Choroid plexus epithelial cell (primary cell): ENCODE results near the gene SMOC1.

Experiments
- DNase-seq: peaks from one replicate; pipeline ENCODE4 v3.0.0-alpha.2; 2010; ENCODE audit warnings: low read depth
- H3K4me3 ChIP-seq: 2 replicates; pipeline ENCODE4 v1.5.1; 2011; ENCODE audit warnings: low read depth, mild to moderate bottlenecking, control low read depth, low read length, moderate library complexity
- TF ChIP-seq, protein P1 (sequence below): conservative IDR thresholded peaks from 2 replicates; pipeline ENCODE4 v1.5.1; 2011; ENCODE audit warnings: low read depth, mild to moderate bottlenecking, control low read depth, inconsistent platforms, low read length, moderate library complexity

The SMOC1 gene

DNA sequence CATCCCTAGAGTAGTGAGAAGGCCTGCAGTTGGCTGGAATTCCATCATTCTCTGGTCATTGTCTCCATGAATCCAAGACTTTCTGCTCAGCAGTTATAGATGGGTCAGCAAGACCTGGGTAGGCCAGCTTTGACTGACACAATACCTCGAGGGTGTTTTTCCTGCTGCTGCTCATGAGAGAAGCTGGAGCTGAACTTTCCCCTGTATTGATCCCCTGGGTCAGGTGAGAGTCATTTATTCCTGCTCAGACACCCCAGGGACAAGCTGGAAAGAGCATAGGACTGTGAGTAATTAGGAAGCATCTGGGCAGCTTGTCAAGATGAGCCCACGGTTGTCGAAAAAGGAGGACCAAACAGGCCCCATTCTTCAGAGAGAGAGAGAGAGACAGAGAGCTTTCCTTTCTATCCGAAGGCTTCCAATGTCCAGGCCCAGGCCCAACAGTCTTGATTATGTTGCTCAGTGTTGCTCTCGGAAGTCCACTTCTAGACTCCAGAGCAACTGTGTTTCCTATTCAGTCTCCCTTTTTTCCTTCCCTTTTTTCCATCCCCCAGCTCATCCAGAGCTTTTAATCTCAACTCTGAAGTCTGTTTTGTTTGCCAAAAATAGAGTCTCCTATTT, 178.4 kb downstream of the SMOC1 start:
- TF ChIP-seq, protein P1, sequence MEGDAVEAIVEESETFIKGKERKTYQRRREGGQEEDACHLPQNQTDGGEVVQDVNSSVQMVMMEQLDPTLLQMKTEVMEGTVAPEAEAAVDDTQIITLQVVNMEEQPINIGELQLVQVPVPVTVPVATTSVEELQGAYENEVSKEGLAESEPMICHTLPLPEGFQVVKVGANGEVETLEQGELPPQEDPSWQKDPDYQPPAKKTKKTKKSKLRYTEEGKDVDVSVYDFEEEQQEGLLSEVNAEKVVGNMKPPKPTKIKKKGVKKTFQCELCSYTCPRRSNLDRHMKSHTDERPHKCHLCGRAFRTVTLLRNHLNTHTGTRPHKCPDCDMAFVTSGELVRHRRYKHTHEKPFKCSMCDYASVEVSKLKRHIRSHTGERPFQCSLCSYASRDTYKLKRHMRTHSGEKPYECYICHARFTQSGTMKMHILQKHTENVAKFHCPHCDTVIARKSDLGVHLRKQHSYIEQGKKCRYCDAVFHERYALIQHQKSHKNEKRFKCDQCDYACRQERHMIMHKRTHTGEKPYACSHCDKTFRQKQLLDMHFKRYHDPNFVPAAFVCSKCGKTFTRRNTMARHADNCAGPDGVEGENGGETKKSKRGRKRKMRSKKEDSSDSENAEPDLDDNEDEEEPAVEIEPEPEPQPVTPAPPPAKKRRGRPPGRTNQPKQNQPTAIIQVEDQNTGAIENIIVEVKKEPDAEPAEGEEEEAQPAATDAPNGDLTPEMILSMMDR, result no peak
- H3K4me3 ChIP-seq, result no peak overlapping the region
- DNase-seq, result no peak

DNA sequence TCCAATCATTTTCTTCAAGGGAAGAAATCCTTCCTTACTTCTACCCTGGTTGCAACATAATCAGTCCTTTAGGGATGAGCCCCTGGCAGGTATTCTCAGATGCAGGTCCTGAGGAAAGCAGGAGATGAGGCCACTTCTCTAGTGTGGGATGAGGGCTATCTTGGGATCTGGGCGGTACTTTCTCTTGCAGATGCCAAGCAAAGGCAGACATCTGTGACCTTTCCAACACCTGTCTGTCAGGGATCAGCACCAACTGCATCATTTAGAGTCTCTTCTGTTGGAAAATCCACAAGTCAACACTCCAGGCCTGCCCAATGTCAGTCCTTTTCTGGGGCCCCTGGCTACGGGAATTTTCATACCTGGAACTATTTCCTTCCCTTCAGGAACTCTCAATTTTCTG, 180.3 kb downstream of the SMOC1 start:
- DNase-seq, result no peak
- TF ChIP-seq, protein P1, result no peak
- H3K4me3 ChIP-seq, result no peak overlapping the region

DNA sequence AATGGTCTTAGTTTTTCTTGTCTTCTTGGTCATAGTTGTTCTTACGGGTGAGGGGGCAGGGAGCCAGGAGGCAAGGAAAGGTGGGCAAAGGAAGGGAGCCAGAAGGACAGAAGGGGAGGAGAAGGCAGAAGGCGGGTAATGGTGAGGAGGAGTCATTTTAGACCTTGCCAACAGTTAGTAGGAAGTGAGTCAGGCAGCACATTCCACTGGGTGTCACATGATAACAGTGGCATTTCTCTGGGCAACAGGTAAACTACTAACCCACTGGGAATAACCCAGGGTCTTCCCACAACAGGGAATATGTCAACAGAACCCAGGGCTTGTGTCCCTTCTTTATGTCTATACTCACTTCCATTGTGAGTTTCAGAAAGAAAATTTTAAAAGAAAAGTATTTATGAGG, 181.9 kb downstream of the SMOC1 start:
- TF ChIP-seq, protein P1, result no peak
- no peak overlapping the region for H3K4me3 ChIP-seq
- peak; percentile 9 for DNase-seq

DNA sequence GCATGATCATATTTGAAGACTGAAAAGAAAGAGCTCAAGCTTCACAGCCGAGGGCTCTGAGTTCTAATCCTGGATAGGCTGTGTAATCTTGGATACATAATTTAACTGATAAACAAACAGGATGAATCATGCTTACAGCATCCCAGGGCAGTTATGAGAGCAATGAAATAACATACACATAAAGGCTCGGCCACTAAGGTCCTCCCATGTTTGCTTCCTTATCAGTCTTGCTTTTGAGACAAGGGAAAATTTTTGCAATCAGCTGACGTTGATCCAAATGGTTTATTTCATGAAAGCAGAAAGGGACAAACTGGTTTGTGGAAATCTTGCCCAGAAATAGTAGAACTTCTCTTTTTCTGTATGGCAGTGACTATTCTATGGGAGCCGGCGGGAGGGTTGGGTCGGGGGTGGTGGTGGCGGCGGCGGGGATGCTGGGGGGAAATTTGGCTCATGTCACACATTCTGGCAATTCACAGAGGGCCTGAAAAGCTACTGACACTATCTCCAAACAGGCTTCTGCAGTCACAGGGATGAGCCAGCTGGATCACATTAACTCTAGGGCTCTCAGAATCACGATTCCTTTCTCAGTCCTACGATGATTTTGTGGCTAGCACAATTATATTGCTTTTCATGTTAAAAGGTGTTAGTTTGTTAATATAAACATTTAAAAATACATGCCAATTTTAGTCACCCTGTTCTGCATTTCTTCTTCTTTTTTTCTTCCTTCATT, 185.1 kb downstream of the SMOC1 start:
- peak; percentile 10 for DNase-seq
- TF ChIP-seq, protein P1, result no peak

DNA sequence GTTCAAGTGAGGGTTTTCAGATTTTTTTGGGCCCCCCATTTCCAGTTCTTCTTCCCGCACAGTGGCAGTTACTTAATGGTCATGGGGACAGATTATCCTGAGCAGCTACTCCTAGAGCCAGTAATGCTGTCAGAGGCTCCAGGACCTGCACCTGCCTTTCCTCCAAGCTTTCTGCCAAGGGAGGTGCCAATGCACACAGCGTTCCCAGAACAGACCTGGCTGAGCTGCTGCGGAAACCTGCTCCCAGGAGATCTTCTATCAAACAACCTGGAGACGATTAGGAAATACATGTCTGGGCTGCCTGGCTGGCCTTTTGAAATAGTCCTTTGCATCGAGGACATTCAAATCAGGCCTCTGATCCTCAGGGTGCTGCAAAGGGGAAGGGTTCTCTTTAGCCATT, 188.6 kb downstream of the SMOC1 start:
- H3K4me3 ChIP-seq, result no peak overlapping the region
- TF ChIP-seq, protein P1, result no peak
- DNase-seq, result no peak

More for the DNA sequence above, 185.1 kb downstream of the SMOC1 start:
- no peak overlapping the region for H3K4me3 ChIP-seq

DNA sequence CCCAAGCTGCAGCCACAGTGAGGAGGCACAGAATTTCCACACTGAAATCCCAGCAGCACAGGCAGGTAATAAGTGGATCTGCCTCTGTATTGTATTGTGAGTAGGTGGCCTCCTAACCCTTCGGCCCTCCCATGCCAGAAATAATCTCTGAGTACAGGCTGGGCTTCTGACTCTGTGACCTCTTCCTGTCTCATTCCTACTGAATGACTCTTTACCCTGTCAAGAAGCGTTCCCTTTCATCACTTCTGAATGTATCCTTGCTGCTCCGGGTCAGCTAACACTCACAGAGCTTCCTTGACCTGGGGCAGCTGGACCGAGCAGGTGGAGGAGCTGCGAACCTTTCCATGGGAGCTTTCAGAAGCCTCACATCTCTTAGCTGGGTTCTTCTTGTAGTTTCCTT, 190.0 kb downstream of the SMOC1 start:
- DNase-seq, result no peak
- no peak overlapping the region for H3K4me3 ChIP-seq
- TF ChIP-seq, protein P1, result no peak

DNA sequence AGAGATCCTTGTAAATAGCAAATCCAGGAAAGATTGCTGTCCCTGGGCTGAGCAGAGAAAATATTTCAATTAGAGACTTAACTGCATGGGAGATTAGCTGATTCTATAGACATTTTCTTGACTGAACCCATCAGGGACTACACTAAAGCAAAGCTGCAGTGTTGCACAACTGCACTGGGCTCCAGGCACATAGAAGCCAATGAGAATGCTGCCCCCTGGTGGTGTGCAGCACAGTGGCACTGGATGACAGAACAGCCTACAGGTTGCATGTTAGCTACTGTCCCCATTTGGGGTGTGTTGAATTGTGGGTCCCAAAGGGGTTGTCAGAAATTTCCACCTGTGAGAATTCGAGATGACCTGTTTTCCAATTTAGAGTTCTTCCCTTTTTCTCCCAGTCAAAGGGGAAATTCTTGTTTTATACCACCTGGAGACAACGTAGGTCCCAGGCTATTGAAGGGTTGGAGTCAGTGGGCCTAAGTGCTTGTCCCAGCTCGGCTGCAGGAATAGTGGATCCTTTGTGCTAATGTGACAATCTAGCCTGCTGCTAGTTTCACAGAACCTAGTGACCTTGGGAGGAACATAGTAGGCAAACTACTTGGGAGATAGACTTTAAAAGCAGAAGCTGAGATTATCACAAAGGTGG, 194.8 kb downstream of the SMOC1 start:
- TF ChIP-seq, protein P1, result peak; percentile 97
- DNase-seq, result peak; percentile 89
- no peak overlapping the region for H3K4me3 ChIP-seq
